ENCODE measurements around the gene ADAMTS18.

Gene ADAMTS18

GRCh38 chr16:77322757-77323156 is 112.1 kb downstream of the ADAMTS18 start:
- Histone ChIP-seq H3K36me3 (ENCODE audit: insufficient read depth, low read length) (no peaks in the 10 kb centered on the region), H3K4me1 (ENCODE audit: insufficient read depth, low read length) (peaks cover 14% of the 10 kb centered on the region), H3K27me3 (ENCODE audit: insufficient read depth, low read length, poor library complexity) (no peaks in the 10 kb centered on the region), H3K79me2 (ENCODE audit: insufficient read depth, low read length) (no peaks in the 10 kb centered on the region), H3K4me3 (ENCODE audit: low read depth in 1 of 2, low read length in 2 of 2) (no peak overlapping the region), H3K27ac (ENCODE audit: low read length) (no peak overlapping the region), H4K20me1 (ENCODE audit: insufficient read depth, low read length) (no peaks in the 10 kb centered on the region), H3K9ac (ENCODE audit: low read depth, low read length) (no peak overlapping the region), H3K9me3 (ENCODE audit: insufficient read depth, low read length, severe bottlenecking) (no peaks in the 10 kb centered on the region), H3K4me2 (ENCODE audit: insufficient read depth, low read length) (no peak overlapping the region), H2AFZ (ENCODE audit: low read depth, low read length) (no peak overlapping the region)
- ATAC-seq (ENCODE audit: insufficient read depth, low read depth) (no peak), DNase-seq (no peak)
- TF ChIP-seq EZH2 (IDR thresholded peaks at IDR 0.05; ENCODE audit: borderline replicate concordance, low read depth, low read length, severe bottlenecking) (no peak), CTCF (IDR thresholded peaks at IDR 0.05; ENCODE audit: borderline replicate concordance, extremely low read depth, low read length, poor library complexity, severe bottlenecking) (no peak)

GRCh38 chr16:77317059-77317458 is 117.8 kb downstream of the ADAMTS18 start:
- TF ChIP-seq EZH2 (IDR thresholded peaks at IDR 0.05; ENCODE audit: borderline replicate concordance, low read depth, low read length, severe bottlenecking) (no peak), CTCF (IDR thresholded peaks at IDR 0.05; ENCODE audit: borderline replicate concordance, extremely low read depth, low read length, poor library complexity, severe bottlenecking) (no peak)
- H3K79me2 ChIP-seq (ENCODE audit: insufficient read depth, low read length) = no peaks in the 10 kb centered on the region
- H3K4me1 ChIP-seq (ENCODE audit: insufficient read depth, low read length) = no peaks in the 10 kb centered on the region
- H2AFZ ChIP-seq (ENCODE audit: low read depth, low read length) = no peak overlapping the region
- H3K9me3 ChIP-seq (ENCODE audit: insufficient read depth, low read length, severe bottlenecking) = no peaks in the 10 kb centered on the region
- no peaks in the 10 kb centered on the region for H3K27me3 ChIP-seq (ENCODE audit: insufficient read depth, low read length, poor library complexity)
- no peak for DNase-seq
- no peak overlapping the region for H3K4me3 ChIP-seq (ENCODE audit: low read depth in 1 of 2, low read length in 2 of 2)
- H3K9ac ChIP-seq (ENCODE audit: low read depth, low read length) = no peak overlapping the region
- H3K27ac ChIP-seq (ENCODE audit: low read length) = no peak overlapping the region
- ATAC-seq (ENCODE audit: insufficient read depth, low read depth) = no peak
- H3K4me2 ChIP-seq (ENCODE audit: insufficient read depth, low read length) = no peak overlapping the region
- H3K36me3 ChIP-seq (ENCODE audit: insufficient read depth, low read length) = no peaks in the 10 kb centered on the region
- H4K20me1 ChIP-seq (ENCODE audit: insufficient read depth, low read length) = no peaks in the 10 kb centered on the region

- H3K27me3 ChIP-seq (ENCODE audit: insufficient read depth, low read length, poor library complexity) = no peaks in the 10 kb centered on the region
- ATAC-seq (ENCODE audit: insufficient read depth, low read depth) (no peak), DNase-seq (no peak)
- H3K4me2 ChIP-seq (ENCODE audit: insufficient read depth, low read length) = no peak overlapping the region
- no peak overlapping the region for H3K27ac ChIP-seq (ENCODE audit: low read length)
- peaks cover 26% of the 10 kb centered on the region for H3K4me1 ChIP-seq (ENCODE audit: insufficient read depth, low read length)
- H3K9ac ChIP-seq (ENCODE audit: low read depth, low read length) = no peak overlapping the region
- no peaks in the 10 kb centered on the region for H3K79me2 ChIP-seq (ENCODE audit: insufficient read depth, low read length)
- H3K4me3 ChIP-seq (ENCODE audit: low read depth in 1 of 2, low read length in 2 of 2) = no peak overlapping the region
- no peaks in the 10 kb centered on the region for H3K36me3 ChIP-seq (ENCODE audit: insufficient read depth, low read length)
- TF ChIP-seq CTCF (IDR thresholded peaks at IDR 0.05; ENCODE audit: borderline replicate concordance, extremely low read depth, low read length, poor library complexity, severe bottlenecking) (no peak), EZH2 (IDR thresholded peaks at IDR 0.05; ENCODE audit: borderline replicate concordance, low read depth, low read length, severe bottlenecking) (no peak)
- no peaks in the 10 kb centered on the region for H3K9me3 ChIP-seq (ENCODE audit: insufficient read depth, low read length, severe bottlenecking)
- no peaks in the 10 kb centered on the region for H4K20me1 ChIP-seq (ENCODE audit: insufficient read depth, low read length)
- no peak overlapping the region for H2AFZ ChIP-seq (ENCODE audit: low read depth, low read length)
Measured at GRCh38 chr16:77310877-77311276, 124.0 kb downstream of the ADAMTS18 start.

GRCh38 chr16:77308163-77308561 is 126.7 kb downstream of the ADAMTS18 start:
- H2AFZ ChIP-seq (ENCODE audit: low read depth, low read length) = no peak overlapping the region
- H3K4me1 ChIP-seq (ENCODE audit: insufficient read depth, low read length) = peaks cover 36% of the 10 kb centered on the region
- H3K9me3 ChIP-seq (ENCODE audit: insufficient read depth, low read length, severe bottlenecking) = no peaks in the 10 kb centered on the region
- TF ChIP-seq EZH2 (IDR thresholded peaks at IDR 0.05; ENCODE audit: borderline replicate concordance, low read depth, low read length, severe bottlenecking) = no peak
- TF ChIP-seq CTCF (IDR thresholded peaks at IDR 0.05; ENCODE audit: borderline replicate concordance, extremely low read depth, low read length, poor library complexity, severe bottlenecking) = no peak
- ATAC-seq (ENCODE audit: insufficient read depth, low read depth) = no peak
- H3K4me2 ChIP-seq (ENCODE audit: insufficient read depth, low read length) = no peak overlapping the region
- H3K27ac ChIP-seq (ENCODE audit: low read length) = no peak overlapping the region
- no peaks in the 10 kb centered on the region for H3K79me2 ChIP-seq (ENCODE audit: insufficient read depth, low read length)
- no peak overlapping the region for H3K9ac ChIP-seq (ENCODE audit: low read depth, low read length)
- no peak for DNase-seq
- H3K27me3 ChIP-seq (ENCODE audit: insufficient read depth, low read length, poor library complexity) = no peaks in the 10 kb centered on the region
- H3K36me3 ChIP-seq (ENCODE audit: insufficient read depth, low read length) = no peaks in the 10 kb centered on the region
- no peaks in the 10 kb centered on the region for H4K20me1 ChIP-seq (ENCODE audit: insufficient read depth, low read length)
- no peak overlapping the region for H3K4me3 ChIP-seq (ENCODE audit: low read depth in 1 of 2, low read length in 2 of 2)

Measured in DND-41 (cell line).